Choroid plexus epithelial cell (primary cell): ENCODE results near the gene RGS14.

Experiments
- DNase-seq: peaks from one replicate; pipeline ENCODE4 v3.0.0-alpha.2; 2010; ENCODE audit warnings: low read depth
- H3K4me3 ChIP-seq: 2 replicates; pipeline ENCODE4 v1.5.1; 2011; ENCODE audit warnings: low read depth, mild to moderate bottlenecking, control low read depth, low read length, moderate library complexity
- CTCF ChIP-seq: conservative IDR thresholded peaks from 2 replicates; pipeline ENCODE4 v1.5.1; 2011; ENCODE audit warnings: low read depth, mild to moderate bottlenecking, control low read depth, inconsistent platforms, low read length, moderate library complexity

The RGS14 gene

DNA sequence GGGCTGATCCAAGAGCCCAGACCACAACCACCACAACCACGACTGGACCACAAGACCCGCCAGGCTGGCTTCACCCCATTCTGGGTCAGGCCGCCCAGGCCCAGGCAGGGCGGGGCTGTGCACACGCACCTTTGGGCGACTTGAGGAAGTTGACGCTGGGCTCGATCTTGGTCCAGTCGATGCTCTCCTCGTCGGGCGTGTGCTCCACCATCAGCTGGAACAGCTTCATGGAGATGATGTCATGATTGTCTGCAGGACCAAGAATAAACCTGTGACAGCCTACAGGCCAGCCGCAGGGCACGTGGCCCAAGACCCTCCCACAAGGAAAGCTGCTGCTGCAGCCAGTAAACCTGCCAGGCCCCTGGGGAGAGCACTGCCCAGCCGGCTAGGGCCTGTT is 23.6 kb upstream of the RGS14 start:
- DNase-seq = no peak
- TF ChIP-seq CTCF = no peak
- no peak overlapping the region for H3K4me3 ChIP-seq

DNA sequence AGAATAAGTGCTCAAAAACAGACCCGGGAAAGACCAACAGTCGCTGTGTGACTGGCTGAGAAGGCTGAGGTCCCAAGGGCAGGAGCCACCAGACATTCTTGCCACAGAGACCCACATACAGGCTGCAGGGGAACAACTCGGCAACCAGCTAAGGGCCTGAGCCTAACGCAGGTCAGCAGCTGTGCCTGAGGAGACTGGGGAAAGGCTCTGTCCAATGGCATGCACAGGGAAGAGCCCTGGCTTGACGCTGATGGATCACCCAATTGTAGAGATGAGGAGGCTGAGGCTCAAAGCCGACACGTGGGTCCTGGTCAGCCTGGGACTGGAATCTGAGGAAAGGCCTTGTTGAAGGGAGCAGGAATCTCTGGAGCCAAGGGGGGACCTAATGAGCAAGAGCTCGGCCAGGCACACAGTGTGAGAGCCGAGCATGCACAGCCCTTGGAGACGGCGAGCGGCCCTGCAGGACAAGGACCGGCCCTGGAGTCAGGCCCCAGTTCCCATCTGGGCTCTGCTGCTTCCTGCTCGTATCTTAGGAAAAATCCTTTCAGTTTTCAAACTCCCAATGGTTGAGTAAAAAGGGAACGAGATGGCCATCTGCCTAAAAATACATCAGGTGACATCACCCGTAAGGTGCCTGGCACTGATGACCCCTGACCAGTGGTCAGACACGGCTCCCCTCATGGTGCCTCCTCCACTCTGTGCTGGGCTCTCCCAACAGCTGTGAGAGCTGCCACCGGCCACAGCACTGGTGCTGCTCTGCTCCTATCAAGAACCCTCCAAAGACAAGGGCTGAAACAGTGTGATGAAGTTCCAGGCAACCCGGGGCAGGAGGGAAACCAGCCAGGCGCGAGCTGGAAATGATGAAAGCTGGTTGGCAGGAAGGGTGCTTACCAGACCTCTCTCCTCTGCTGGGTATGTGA is 22.7 kb upstream of the RGS14 start:
- no peak overlapping the region for H3K4me3 ChIP-seq
- DNase-seq = no peak
- no peak for TF ChIP-seq CTCF

DNA sequence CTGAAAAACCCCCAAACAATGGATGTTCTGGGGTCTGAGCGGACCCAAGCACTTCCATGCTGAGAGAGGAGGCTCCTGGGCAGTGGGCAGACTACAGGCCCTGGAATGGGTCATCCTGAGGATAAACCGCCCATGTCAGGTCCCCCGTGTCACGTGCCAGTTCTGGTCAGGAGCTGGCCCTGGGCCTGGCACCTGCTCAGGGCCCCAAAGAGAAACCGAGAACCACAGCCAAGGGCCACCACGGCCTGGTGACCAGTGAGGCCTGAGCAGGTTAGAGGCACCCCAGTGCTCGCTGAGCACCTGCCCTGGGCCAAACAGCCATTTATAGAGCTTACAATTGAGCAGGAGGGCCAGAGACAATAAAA is 22.0 kb upstream of the RGS14 start:
- DNase-seq = no peak
- TF ChIP-seq CTCF = no peak
- H3K4me3 ChIP-seq = no peak overlapping the region

DNA sequence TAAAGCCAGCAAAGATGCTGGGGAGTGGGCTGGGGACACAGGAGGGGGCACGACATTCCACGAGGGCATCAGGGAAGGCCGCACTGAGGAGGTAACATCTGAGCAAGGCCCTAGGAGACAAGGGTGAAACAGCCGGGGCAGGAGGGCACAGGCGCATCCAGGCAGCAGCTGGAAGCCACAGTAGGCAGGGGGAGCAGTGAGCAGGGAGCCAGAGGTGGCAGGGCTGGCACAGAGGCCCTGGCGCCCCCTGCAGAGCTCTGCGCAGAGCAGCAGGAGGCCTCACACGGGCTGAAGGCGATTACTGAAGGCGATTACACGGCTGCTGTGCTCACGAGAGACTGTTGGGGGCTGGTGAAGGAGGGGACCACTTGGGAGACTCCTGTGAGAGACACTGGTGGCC is 21.6 kb upstream of the RGS14 start:
- no peak overlapping the region for H3K4me3 ChIP-seq
- peak; percentile 17 for TF ChIP-seq CTCF
- no peak for DNase-seq

GRCh38 chr5:177336603-177337494 is 20.9 kb upstream of the RGS14 start:
- no peak for DNase-seq
- H3K4me3 ChIP-seq = no peak overlapping the region
- TF ChIP-seq CTCF = no peak

- TF ChIP-seq CTCF = no peak
- no peak overlapping the region for H3K4me3 ChIP-seq
- DNase-seq = no peak
These were observed 19.2 kb upstream of the RGS14 start for GRCh38 chr5:177338251-177339106.
